DOHH2 (cell line): ENCODE measurements around the gene OXCT1.

Experiments used
- H3F3A ChIP-seq: fragments of 200-600 bp; sonication (generic), shearing (Covaris generic); 2 replicates; pipeline ENCODE4 v1.6.0; 2016; ENCODE audit warnings: antibody characterized with exemption, mild to moderate bottlenecking; ENCODE audit not compliant: control insufficient read depth, insufficient read depth
- H3K27ac ChIP-seq: fragments of 200-600 bp; sonication (generic); 2 replicates; pipeline ENCODE4 v1.5.1; 2014; ENCODE audit warnings: low read depth, mild to moderate bottlenecking, low read length, moderate library complexity
- H3K27me3 ChIP-seq: fragments of 200-600 bp; sonication (generic); 2 replicates; pipeline ENCODE4 v1.6.1; 2014; ENCODE audit warnings: mild to moderate bottlenecking, low read length, mixed read lengths; ENCODE audit not compliant: control insufficient read depth
- H3K36me3 ChIP-seq: fragments of 200-600 bp; sonication (generic); 2 replicates; pipeline ENCODE4 v1.6.1; 2014; ENCODE audit warnings: mild to moderate bottlenecking, low read length, moderate library complexity, mixed read lengths; ENCODE audit not compliant: control insufficient read depth
- H3K4me1 ChIP-seq: fragments of 200-600 bp; sonication (generic); 2 replicates; pipeline ENCODE4 v1.6.1; 2014; ENCODE audit warnings: mild to moderate bottlenecking, low read length, mixed read lengths; ENCODE audit not compliant: control insufficient read depth
- H3K4me2 ChIP-seq: fragments of 200-600 bp; sonication (generic); 2 replicates; pipeline ENCODE4 v1.6.0; 2014; ENCODE audit warnings: mild to moderate bottlenecking, low read length, moderate library complexity
- H3K4me3 ChIP-seq: fragments of 200-600 bp; sonication (generic); 2 replicates; pipeline ENCODE4 v1.5.1; 2014; ENCODE audit warnings: mild to moderate bottlenecking, low read length, mixed read lengths
- H3K79me2 ChIP-seq: fragments of 200-600 bp; sonication (generic); 2 replicates; pipeline ENCODE4 v1.6.1; 2014; ENCODE audit warnings: mild to moderate bottlenecking, low read length, mixed read lengths; ENCODE audit not compliant: control insufficient read depth
- H3K9me2 ChIP-seq: fragments of 200-600 bp; sonication (generic); replicated peaks from 2 replicates; pipeline ENCODE4 v1.6.1; 2014; ENCODE audit warnings: mild to moderate bottlenecking, low read length, mixed read lengths; ENCODE audit not compliant: control insufficient read depth
- H3K9me3 ChIP-seq: fragments of 200-600 bp; sonication (generic); 2 replicates; pipeline ENCODE4 v1.6.1; 2014; ENCODE audit warnings: antibody characterized with exemption, low read length, mixed read lengths; ENCODE audit not compliant: control insufficient read depth, insufficient read depth
- H4K20me1 ChIP-seq: fragments of 200-600 bp; sonication (generic); 2 replicates; pipeline ENCODE4 v1.6.0; 2014; ENCODE audit warnings: low read depth, mild to moderate bottlenecking, antibody characterized with exemption, low read length, moderate library complexity; ENCODE audit not compliant: control insufficient read depth, insufficient read depth
- EZH2phosphoT487 ChIP-seq: fragments of 200-600 bp; sonication (generic); IDR thresholded peaks from 2 replicates; pipeline ENCODE4 v1.6.1; 2017; ENCODE audit warnings: borderline replicate concordance, mild to moderate bottlenecking, antibody characterized with exemption, low read length, moderate library complexity, mixed read lengths
- TF ChIP-seq, protein P1 (sequence below): fragments of 200-600 bp; sonication (generic); IDR thresholded peaks from one replicate; pipeline ENCODE4 v1.5.1; 2014; ENCODE audit warnings: antibody characterized with exemption, mild to moderate bottlenecking, low read depth, low read length; ENCODE audit not compliant: poor library complexity, severe bottlenecking

Gene OXCT1

DNA sequence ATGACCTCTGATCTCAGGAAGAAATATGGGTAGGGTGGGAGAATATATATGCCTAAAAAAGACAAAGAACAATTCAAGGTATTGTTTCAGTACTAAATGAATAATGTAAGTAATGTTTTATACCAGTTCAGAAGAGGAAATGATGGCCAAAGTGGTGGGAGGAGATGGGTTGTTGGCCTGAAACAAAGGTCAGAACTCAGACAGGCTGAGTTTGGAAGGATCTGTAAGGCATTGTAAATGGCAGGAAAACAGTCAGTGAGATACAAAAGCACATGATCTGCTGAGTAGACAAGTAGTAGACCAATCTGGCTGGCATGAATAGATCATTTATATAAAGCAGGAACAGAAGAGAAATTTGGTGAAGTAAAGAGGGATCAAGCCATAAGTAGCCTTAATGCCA lies 184.0 kb downstream of the OXCT1 start:
- H3K4me3 ChIP-seq: no peak overlapping the region
- no peaks in the 10 kb centered on the region for H3F3A ChIP-seq
- H4K20me1 ChIP-seq: no peaks in the 10 kb centered on the region
- no peak for TF ChIP-seq EZH2phosphoT487
- TF ChIP-seq, protein P1, sequence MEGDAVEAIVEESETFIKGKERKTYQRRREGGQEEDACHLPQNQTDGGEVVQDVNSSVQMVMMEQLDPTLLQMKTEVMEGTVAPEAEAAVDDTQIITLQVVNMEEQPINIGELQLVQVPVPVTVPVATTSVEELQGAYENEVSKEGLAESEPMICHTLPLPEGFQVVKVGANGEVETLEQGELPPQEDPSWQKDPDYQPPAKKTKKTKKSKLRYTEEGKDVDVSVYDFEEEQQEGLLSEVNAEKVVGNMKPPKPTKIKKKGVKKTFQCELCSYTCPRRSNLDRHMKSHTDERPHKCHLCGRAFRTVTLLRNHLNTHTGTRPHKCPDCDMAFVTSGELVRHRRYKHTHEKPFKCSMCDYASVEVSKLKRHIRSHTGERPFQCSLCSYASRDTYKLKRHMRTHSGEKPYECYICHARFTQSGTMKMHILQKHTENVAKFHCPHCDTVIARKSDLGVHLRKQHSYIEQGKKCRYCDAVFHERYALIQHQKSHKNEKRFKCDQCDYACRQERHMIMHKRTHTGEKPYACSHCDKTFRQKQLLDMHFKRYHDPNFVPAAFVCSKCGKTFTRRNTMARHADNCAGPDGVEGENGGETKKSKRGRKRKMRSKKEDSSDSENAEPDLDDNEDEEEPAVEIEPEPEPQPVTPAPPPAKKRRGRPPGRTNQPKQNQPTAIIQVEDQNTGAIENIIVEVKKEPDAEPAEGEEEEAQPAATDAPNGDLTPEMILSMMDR: no peak
- H3K9me3 ChIP-seq: no peaks in the 10 kb centered on the region
- no peaks in the 10 kb centered on the region for H3K4me1 ChIP-seq
- H3K36me3 ChIP-seq: no peaks in the 10 kb centered on the region
- H3K27ac ChIP-seq: no peak overlapping the region
- no peaks in the 10 kb centered on the region for H3K27me3 ChIP-seq
- no peaks in the 10 kb centered on the region for H3K9me2 ChIP-seq
- no peak overlapping the region for H3K4me2 ChIP-seq
- H3K79me2 ChIP-seq: no peaks in the 10 kb centered on the region

DNA sequence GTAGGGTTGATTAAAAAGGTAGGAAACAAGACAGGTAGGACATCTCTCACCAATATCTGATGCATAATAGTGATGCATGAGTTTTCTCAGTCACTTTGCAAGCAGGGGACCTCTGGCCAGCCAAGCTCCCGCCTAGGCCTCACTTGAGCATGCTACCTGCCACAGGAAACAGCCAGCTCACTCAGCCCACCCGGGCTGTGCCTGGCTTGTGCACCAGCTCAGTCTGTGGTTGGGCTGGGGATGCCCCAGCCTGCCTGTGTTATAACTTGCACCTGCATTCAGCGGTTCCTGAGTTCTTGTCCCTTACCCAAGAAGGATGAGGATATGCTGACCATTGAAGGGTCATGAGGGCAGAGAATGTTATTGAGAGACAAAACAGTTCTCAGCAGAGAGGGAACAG lies 187.0 kb downstream of the OXCT1 start:
- Histone ChIP-seq H3F3A (no peaks in the 10 kb centered on the region), H3K36me3 (no peaks in the 10 kb centered on the region), H3K9me2 (no peaks in the 10 kb centered on the region)

GRCh38 chr5:41682641-41683040 lies 187.6 kb downstream of the OXCT1 start:
- no peaks in the 10 kb centered on the region for H3K9me2 ChIP-seq
- no peaks in the 10 kb centered on the region for H3F3A ChIP-seq
- no peaks in the 10 kb centered on the region for H3K9me3 ChIP-seq
- TF ChIP-seq, protein P1: no peak
- TF ChIP-seq EZH2phosphoT487: no peak
- no peak overlapping the region for H3K4me2 ChIP-seq
- H3K4me1 ChIP-seq: no peaks in the 10 kb centered on the region
- no peak overlapping the region for H3K4me3 ChIP-seq
- H3K27me3 ChIP-seq: no peaks in the 10 kb centered on the region
- H3K79me2 ChIP-seq: no peaks in the 10 kb centered on the region
- H4K20me1 ChIP-seq: no peaks in the 10 kb centered on the region
- no peaks in the 10 kb centered on the region for H3K36me3 ChIP-seq
- H3K27ac ChIP-seq: no peak overlapping the region

More for the DNA sequence above, 187.0 kb downstream of the OXCT1 start:
- TF ChIP-seq, protein P1: no peak
- TF ChIP-seq EZH2phosphoT487: no peak
- Histone ChIP-seq H3K79me2 (no peaks in the 10 kb centered on the region), H3K4me2 (no peak overlapping the region), H3K27me3 (no peaks in the 10 kb centered on the region), H3K4me3 (no peak overlapping the region), H3K4me1 (no peaks in the 10 kb centered on the region), H3K9me3 (no peaks in the 10 kb centered on the region), H3K27ac (no peak overlapping the region), H4K20me1 (no peaks in the 10 kb centered on the region)

DNA sequence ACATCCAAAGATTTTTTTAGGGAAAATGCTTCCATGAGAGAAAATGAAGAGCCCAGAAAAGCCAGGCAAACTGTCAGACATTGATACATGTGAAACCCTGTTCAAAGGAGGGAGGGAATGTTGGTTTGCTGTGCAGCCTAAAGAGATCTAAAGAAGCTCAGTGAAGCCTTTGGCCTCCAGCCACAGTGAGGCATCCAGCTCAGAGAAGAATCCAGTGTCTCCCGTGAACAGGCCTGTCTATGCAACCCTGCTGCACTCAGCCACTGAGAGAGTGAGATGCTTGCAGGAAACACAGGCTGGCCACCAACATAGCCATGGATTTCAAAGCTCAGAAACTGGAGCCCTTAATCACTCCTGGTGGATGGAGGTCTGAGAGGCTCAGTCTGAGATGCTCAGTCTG lies 188.4 kb downstream of the OXCT1 start:
- no peaks in the 10 kb centered on the region for H3K9me3 ChIP-seq
- no peaks in the 10 kb centered on the region for H3K4me1 ChIP-seq
- no peaks in the 10 kb centered on the region for H3K79me2 ChIP-seq
- no peaks in the 10 kb centered on the region for H3F3A ChIP-seq
- no peak overlapping the region for H3K4me3 ChIP-seq
- no peaks in the 10 kb centered on the region for H4K20me1 ChIP-seq
- no peaks in the 10 kb centered on the region for H3K27me3 ChIP-seq
- TF ChIP-seq, protein P1: no peak
- TF ChIP-seq EZH2phosphoT487: no peak
- no peak overlapping the region for H3K27ac ChIP-seq
- no peaks in the 10 kb centered on the region for H3K9me2 ChIP-seq
- H3K36me3 ChIP-seq: no peaks in the 10 kb centered on the region
- H3K4me2 ChIP-seq: no peak overlapping the region
